ENCODE data around the gene PPP4R1.

- no peak for TF ChIP-seq GATA3 (IDR thresholded peaks at IDR 0.05; ENCODE audit: low read depth, low read length)
- no peak for TF ChIP-seq GATA2 (IDR thresholded peaks at IDR 0.05; ENCODE audit: low read depth, low read length)
These were observed 5.6 kb upstream of the PPP4R1 start for GRCh38 chr18:9619990-9620389.

Data from SH-SY5Y (cell line).